GM23338 (cell line): Measurements from ENCODE around the gene POLA2.
"Not testable (repeated sequence)": the region's sequence is repeated elsewhere in the genome, so short reads cannot be mapped to it uniquely, and the experiment has no call there.

Experiments used
- EZH2 ChIP-seq: fragments of 200-600 bp; sonication (generic); IDR thresholded peaks from one replicate; pipeline ENCODE4 v1.8.0; 2017; ENCODE audit warnings: antibody characterized with exemption, mild to moderate bottlenecking, low read depth; ENCODE audit not compliant: unreplicated experiment
- TF ChIP-seq, protein P1 (sequence below), 2 experiments: fragments of 200-600 bp in 1 of 2; sonication (generic) in 1 of 2; conservative IDR thresholded peaks; 2 replicates each; pipeline versions ENCODE4 v1.5.1 to v1.6.1; 2016 to 2017; ENCODE audit warnings: antibody characterized with exemption in 2 of 2, low read depth in 2 of 2, mild to moderate bottlenecking in 2 of 2, moderate library complexity in 1 of 2

GRCh38 chr11:65332591-65332990, 70.8 kb downstream of the POLA2 start:
- TF ChIP-seq EZH2 = not testable (repeated sequence)
- TF ChIP-seq, protein P1, sequence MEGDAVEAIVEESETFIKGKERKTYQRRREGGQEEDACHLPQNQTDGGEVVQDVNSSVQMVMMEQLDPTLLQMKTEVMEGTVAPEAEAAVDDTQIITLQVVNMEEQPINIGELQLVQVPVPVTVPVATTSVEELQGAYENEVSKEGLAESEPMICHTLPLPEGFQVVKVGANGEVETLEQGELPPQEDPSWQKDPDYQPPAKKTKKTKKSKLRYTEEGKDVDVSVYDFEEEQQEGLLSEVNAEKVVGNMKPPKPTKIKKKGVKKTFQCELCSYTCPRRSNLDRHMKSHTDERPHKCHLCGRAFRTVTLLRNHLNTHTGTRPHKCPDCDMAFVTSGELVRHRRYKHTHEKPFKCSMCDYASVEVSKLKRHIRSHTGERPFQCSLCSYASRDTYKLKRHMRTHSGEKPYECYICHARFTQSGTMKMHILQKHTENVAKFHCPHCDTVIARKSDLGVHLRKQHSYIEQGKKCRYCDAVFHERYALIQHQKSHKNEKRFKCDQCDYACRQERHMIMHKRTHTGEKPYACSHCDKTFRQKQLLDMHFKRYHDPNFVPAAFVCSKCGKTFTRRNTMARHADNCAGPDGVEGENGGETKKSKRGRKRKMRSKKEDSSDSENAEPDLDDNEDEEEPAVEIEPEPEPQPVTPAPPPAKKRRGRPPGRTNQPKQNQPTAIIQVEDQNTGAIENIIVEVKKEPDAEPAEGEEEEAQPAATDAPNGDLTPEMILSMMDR (conservative IDR thresholded peaks at IDR 0.05; ENCODE audit: low read depth in 2 of 2) = not testable (repeated sequence)
